GM13976 (cell line): Measurements from ENCODE around the gene AP1G2.

Experiments used
- DNase-seq: peaks from one replicate; pipeline ENCODE4 v3.0.0; 2012; ENCODE audit warnings: low spot score
- CTCF ChIP-seq: IDR thresholded peaks from 2 replicates; pipeline ENCODE4 v1.5.1; 2012; ENCODE audit warnings: borderline replicate concordance, mild to moderate bottlenecking; ENCODE audit not compliant: insufficient read depth; ENCODE audit errors: extremely low read depth, missing control alignments, control extremely low read depth
- in situ Hi-C: fragments of 300-500 bp; cut with MboI; formaldehyde crosslinking; loops from one replicate; pipeline ENCODE4 v1.12.0; 2022; ENCODE audit warnings: low sequenced_read_pairs, mixed read lengths, inconsistent platforms; ENCODE audit not compliant: unreplicated experiment

Gene AP1G2

GRCh38 chr14:23604675-23605170, 37.1 kb upstream of the AP1G2 start:
- no peak for TF ChIP-seq CTCF
- no peak for DNase-seq
- in situ Hi-C loops, result no loop called here

GRCh38 chr14:23604148-23604547, 36.6 kb upstream of the AP1G2 start:
- no peak for DNase-seq
- TF ChIP-seq CTCF, result no peak
- in situ Hi-C loops, result no loop called here

GRCh38 chr14:23603103-23603502, 35.5 kb upstream of the AP1G2 start:
- in situ Hi-C loops, result no loop called here
- DNase-seq, result no peak
- TF ChIP-seq CTCF, result no peak

GRCh38 chr14:23602181-23603095, 34.8 kb upstream of the AP1G2 start:
- DNase-seq, result no peak
- in situ Hi-C loops, result no loop called here

GRCh38 chr14:23601845-23602180, 34.2 kb upstream of the AP1G2 start:
- no peak for TF ChIP-seq CTCF
- no peak for DNase-seq
- in situ Hi-C loops, result no loop called here

More at GRCh38 chr14:23602181-23603095, 34.8 kb upstream of the AP1G2 start:
- no peak for TF ChIP-seq CTCF

GRCh38 chr14:23601424-23601823, 33.8 kb upstream of the AP1G2 start:
- in situ Hi-C loops, result no loop called here
- no peak for DNase-seq
- TF ChIP-seq CTCF, result no peak
